HEK293 (cell line): ENCODE measurements around the gene LZTR1.

Source experiments
- CTCF ChIP-seq: fragments of 450-650 bp; formaldehyde crosslinking; IDR thresholded peaks from 2 replicates; pipeline ENCODE4 v1.5.1; 2016; ENCODE audit warnings: missing biosample characterization, missing genetic modification characterization
- KLF7 ChIP-seq: fragments of 450-650 bp; formaldehyde crosslinking; IDR thresholded peaks from 2 replicates; pipeline ENCODE4 v1.5.1; 2016; ENCODE audit warnings: missing biosample characterization, missing genetic modification characterization, borderline replicate concordance
- REST ChIP-seq: fragments of 450-650 bp; formaldehyde crosslinking; IDR thresholded peaks from 2 replicates; pipeline ENCODE4 v1.5.1; 2016; ENCODE audit warnings: missing biosample characterization, missing genetic modification characterization
- SP7 ChIP-seq: fragments of 450-650 bp; formaldehyde crosslinking; IDR thresholded peaks from 2 replicates; pipeline ENCODE4 v1.5.1; 2016; ENCODE audit warnings: missing biosample characterization, missing genetic modification characterization
- YY1 ChIP-seq: fragments of 450-650 bp; formaldehyde crosslinking; IDR thresholded peaks from 2 replicates; pipeline ENCODE4 v1.5.1; 2018; ENCODE audit warnings: missing biosample characterization, missing genetic modification characterization
- ZNF501 ChIP-seq: fragments of 450-650 bp; formaldehyde crosslinking; IDR thresholded peaks from 2 replicates; pipeline ENCODE4 v1.5.1; 2016; ENCODE audit warnings: missing biosample characterization, missing genetic modification characterization
- ZNF530 ChIP-seq: fragments of 450-650 bp; formaldehyde crosslinking; IDR thresholded peaks from 2 replicates; pipeline ENCODE4 v1.5.1; 2016; ENCODE audit warnings: low read depth, missing biosample characterization, missing genetic modification characterization
- ZNF558 ChIP-seq: fragments of 450-650 bp; formaldehyde crosslinking; IDR thresholded peaks from 2 replicates; pipeline ENCODE4 v1.5.1; 2016; ENCODE audit warnings: missing biosample characterization, missing genetic modification characterization
- ZNF580 ChIP-seq: fragments of 450-650 bp; formaldehyde crosslinking; IDR thresholded peaks from 2 replicates; pipeline ENCODE4 v1.5.1; 2016; ENCODE audit warnings: missing biosample characterization, missing genetic modification characterization
- ZNF624 ChIP-seq: fragments of 450-650 bp; formaldehyde crosslinking; IDR thresholded peaks from 2 replicates; pipeline ENCODE4 v1.5.1; 2017; ENCODE audit warnings: missing biosample characterization, missing genetic modification characterization
- ZNF785 ChIP-seq: fragments of 450-650 bp; formaldehyde crosslinking; IDR thresholded peaks from 2 replicates; pipeline ENCODE4 v1.5.1; 2016; ENCODE audit warnings: missing biosample characterization, missing genetic modification characterization
- TF ChIP-seq, protein P1 (sequence below): fragments of 450-650 bp; formaldehyde crosslinking; IDR thresholded peaks from 2 replicates; pipeline ENCODE4 v1.5.1; 2016; ENCODE audit warnings: missing biosample characterization, missing genetic modification characterization

- no peak for TF ChIP-seq CTCF
- no peak for TF ChIP-seq REST (tag by site-specific recombination)
- no peak for TF ChIP-seq ZNF785 (tag by site-specific recombination)
- no peak for TF ChIP-seq YY1 (tag by site-specific recombination)
- no peak for TF ChIP-seq SP7 (tag by site-specific recombination)
- no peak for TF ChIP-seq ZNF580 (tag by site-specific recombination)
- no peak for TF ChIP-seq ZNF501 (tag by site-specific recombination)
- TF ChIP-seq ZNF530: no peak
- TF ChIP-seq ZNF624 (tag by site-specific recombination): no peak
- no peak for TF ChIP-seq KLF7 (tag by site-specific recombination)
- TF ChIP-seq, protein P1, sequence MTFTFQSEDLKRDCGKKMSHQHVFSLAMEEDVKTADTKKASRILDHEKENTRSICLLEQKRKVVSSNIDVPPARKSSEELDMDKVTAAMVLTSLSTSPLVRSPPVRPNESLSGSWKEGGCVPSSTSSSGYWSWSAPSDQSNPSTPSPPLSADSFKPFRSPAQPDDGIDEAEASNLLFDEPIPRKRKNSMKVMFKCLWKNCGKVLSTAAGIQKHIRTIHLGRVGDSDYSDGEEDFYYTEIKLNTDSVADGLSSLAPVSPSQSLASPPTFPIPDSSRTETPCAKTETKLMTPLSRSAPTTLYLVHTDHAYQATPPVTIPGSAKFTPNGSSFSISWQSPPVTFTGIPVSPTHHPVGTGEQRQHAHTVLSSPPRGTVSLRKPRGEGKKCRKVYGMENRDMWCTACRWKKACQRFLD (tag by site-specific recombination): no peak
- TF ChIP-seq ZNF558: no peak
Observed at GRCh38 chr22:20940904-20941385, 41.2 kb upstream of the LZTR1 start.
